Tibial artery (tissue), 4 donors: ENCODE data around the gene NFXL1.

Experiments
- DNase-seq, 2 donors: peaks; one replicate each; pipeline ENCODE4 v3.0.0-alpha.2; 2019
- H3K27ac ChIP-seq, 2 donors: fragments of 200-600 bp; sonication (generic) in 1 of 2; 1 replicate in 1 of 2; 2 replicates in 1 of 2; pipeline ENCODE4 v1.5.1; 2018 to 2019; ENCODE audit warnings: mild to moderate bottlenecking in 1 of 2
- H3K27me3 ChIP-seq, 2 donors: fragments of 200-600 bp; sonication (generic) in 1 of 2; one replicate each; pipeline versions ENCODE4 v1.5.1 to v1.6.0; 2016 to 2019
- H3K36me3 ChIP-seq, 3 donors: fragments of 200-600 bp; sonication (generic) in 2 of 3; one replicate each; pipeline ENCODE4 v1.5.1; 2016 to 2019; ENCODE audit warnings: mild to moderate bottlenecking in 2 of 3
- H3K4me1 ChIP-seq, 4 donors: fragments of 200-600 bp; sonication (generic) in 2 of 4; 1 replicate in 3 of 4; 2 replicates in 1 of 4; pipeline ENCODE4 v1.5.1; 2016 to 2019
- H3K4me3 ChIP-seq, 2 donors: fragments of 200-600 bp; sonication (generic) in 1 of 2; 1 replicate in 1 of 2; 2 replicates in 1 of 2; pipeline ENCODE4 v1.5.1; 2018 to 2019; ENCODE audit warnings: mild to moderate bottlenecking in 2 of 2
- H3K9me3 ChIP-seq, 3 donors: fragments of 200-600 bp; sonication (generic) in 1 of 3; one replicate each; pipeline ENCODE4 v1.5.1; 2016 to 2019
- CTCF ChIP-seq, 2 experiments: fragments of 200-600 bp in 1 of 2; fragments of 450-650 bp in 1 of 2; IDR thresholded peaks; one replicate each; pipeline ENCODE4 v1.5.1; 2017 to 2019; ENCODE audit warnings: antibody characterized with exemption in 2 of 2, mild to moderate bottlenecking in 1 of 2, moderate library complexity in 1 of 2
- intact Hi-C: fragments of 100-400 bp; cut with DNase I; formaldehyde crosslinking; loops from one replicate; pipeline ENCODE4 v1.15.0; 2023; ENCODE audit warnings: low total_unique reads

Gene NFXL1

DNA sequence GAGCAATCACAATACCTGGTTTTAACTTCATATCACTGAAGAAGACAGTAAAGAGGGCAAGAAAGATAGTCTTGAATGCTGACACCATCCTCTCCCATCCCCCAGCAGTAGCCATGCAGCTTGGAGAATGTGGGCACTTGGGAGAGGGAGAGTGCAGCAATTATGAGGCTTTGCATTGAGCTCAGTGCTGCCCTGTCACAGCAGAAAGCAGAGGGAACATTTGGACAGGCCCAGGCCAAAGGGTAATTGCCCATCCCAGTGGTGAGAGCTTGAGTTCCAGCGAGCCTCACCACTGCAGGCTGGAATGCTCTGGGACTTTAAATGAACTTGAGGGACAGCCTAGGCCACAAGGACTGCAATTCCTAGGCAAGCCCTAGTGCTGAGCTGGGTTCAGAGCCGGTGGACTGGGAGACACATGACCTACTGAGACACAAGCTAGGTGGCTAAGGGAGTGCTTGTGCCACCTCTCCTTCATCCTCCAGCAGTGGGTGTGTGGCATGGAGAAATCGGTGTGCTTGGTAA, 112.8 kb downstream of the NFXL1 start:
- intact Hi-C loops, result no loop called here
- Histone ChIP-seq H3K4me3 (no peak overlapping the region), H3K27ac (no peak overlapping the region), H3K4me1 (no peaks in the 10 kb centered on the region), H3K9me3 (no peaks in the 10 kb centered on the region), H3K36me3 (no peaks in the 10 kb centered on the region), H3K27me3 (no peaks in the 10 kb centered on the region)
- no peak for DNase-seq
- no peak for TF ChIP-seq CTCF (IDR thresholded peaks at IDR 0.05)

DNA sequence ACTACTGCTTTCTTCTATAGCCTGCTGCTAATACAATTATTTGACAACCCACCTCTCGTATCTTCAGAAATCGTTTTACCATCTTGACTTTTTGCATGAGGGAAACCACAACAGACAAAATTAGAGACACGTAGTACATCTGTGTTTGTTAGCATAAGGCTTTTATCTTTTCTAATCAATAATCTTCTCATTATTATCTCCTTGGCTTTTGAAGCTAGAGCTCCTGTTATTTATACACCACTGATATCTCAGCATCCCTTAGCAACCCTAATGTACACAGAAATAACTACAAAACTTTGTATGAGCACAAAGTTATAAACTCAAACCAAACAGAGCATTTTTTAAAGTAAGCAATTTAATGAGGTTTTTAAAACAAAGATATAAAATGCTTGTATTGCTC, 116.2 kb downstream of the NFXL1 start:
- no peaks in the 10 kb centered on the region for H3K36me3 ChIP-seq
- TF ChIP-seq CTCF (IDR thresholded peaks at IDR 0.05), result no peak
- H3K27me3 ChIP-seq, result no peaks in the 10 kb centered on the region
- intact Hi-C loops, result no loop called here
- H3K4me3 ChIP-seq, result no peak overlapping the region
- no peaks in the 10 kb centered on the region for H3K4me1 ChIP-seq
- DNase-seq, result no peak
- H3K9me3 ChIP-seq, result no peaks in the 10 kb centered on the region
- no peak overlapping the region for H3K27ac ChIP-seq
